GM18526 (cell line): Measurements from ENCODE around the gene IL13.

Experiments
- POLR2A ChIP-seq: IDR thresholded peaks from 3 replicates; pipeline ENCODE4 v1.6.1; 2011; ENCODE audit not compliant: insufficient read length; ENCODE audit errors: extremely low read depth

IL13 gene

DNA sequence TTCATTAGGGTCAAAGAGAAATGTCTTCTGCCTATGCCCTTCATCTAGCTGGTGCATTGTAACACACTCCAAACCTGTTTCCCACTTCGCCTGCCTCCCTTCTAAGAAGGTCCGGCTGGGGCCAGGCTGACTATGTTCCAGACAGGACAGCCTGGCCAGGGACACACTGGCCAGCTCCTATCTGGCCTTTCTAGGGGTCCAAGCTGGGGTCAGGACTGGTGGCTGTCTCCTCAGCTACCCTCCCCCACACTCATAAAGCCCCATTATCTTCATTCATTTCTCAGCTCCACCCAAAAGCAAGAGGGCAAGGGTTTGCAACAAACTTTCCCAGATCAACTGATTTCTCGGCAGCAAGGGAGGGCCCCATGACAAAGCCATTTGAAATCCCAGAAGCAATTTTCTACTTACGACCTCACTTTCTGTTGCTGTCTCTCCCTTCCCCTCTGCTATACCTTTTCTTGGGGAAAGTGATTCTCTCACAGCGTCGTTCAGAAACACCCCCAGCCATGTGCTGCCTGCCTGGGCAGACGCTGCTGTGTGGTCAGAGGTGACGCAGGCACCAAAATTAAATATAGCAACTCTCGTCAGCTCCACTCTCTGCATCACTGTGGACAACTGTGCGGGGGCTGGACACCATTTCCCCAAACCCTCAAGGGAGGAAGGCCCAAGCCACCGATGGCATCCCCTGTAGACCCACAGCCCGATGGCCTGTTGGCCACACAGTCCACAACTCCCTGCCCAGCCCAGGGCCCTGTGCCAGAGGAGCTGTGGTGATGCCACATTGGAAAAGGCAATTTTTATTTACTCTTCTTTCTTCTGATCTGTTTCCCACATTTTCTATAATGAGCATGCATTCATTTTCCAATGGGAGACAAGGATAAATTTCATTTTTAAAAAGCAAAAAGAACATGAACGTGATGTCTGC lies 6.1 kb downstream of the IL13 start:
- peak; percentile 32 for TF ChIP-seq POLR2A

GRCh38 chr5:132664696-132665209 lies 6.8 kb downstream of the IL13 start:
- no peak for TF ChIP-seq POLR2A

- TF ChIP-seq POLR2A: no peak
Observed at GRCh38 chr5:132665574-132666080, 7.7 kb downstream of the IL13 start.

DNA sequence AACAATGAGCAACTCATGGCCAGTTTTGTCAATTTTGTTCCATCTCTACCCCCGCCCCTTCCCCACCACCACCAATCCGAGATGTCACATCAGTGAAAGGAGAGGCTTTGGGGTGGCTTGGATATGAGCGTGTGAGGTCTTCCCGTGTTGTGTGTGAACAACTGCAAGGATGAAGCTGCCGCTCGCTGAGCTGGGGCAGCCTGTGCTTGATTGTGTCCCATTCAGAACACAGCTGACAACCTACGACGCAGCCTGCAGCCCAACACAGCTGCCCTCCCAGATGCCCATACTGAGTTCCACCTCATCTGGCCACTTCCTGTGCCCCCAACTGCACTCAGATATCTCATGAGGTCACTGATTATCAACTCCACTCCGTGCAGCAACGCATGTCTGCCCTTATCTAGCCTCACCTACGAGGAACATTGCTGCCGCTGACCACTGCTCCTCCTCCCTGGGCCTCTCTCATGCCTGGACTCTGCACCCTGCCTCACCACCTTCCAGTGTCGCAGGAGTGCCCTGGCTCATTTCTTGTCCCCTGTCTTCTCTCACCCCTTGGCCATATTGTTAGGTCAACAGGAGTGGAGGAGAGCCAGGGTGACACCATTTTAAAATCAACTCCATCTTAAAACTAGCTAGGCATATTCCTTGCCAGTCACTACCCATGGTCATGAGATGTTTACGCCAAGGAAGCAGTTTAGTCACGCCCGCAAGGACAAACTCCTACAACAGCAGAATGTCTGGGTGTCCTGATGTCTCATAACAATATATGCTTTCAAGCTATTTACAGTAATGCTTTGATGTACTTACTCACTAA lies 8.5 kb downstream of the IL13 start:
- TF ChIP-seq POLR2A: no peak

DNA sequence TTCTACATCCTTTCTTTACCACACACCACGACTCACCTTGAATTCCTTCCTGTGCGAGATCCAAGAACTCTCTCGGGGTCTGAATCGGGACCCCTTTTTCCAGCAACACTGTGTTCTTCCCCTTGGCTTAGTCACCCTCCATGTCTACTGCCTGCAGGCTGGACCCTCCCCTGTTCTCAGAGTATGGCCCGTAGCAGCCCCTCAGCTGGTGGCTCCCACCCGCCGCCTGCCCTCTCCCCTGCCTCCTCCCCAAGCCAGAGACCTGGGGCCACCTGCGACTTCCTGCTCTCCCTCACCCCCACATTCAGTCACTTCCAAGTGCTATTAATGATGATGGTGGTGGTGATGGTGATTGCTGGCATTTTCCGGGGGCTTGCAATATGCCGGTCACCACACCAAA lies 9.3 kb downstream of the IL13 start:
- no peak for TF ChIP-seq POLR2A

GRCh38 chr5:132667761-132668705 lies 10.1 kb downstream of the IL13 start:
- no peak for TF ChIP-seq POLR2A

GRCh38 chr5:132668706-132669454 lies 10.9 kb downstream of the IL13 start:
- TF ChIP-seq POLR2A: no peak

GRCh38 chr5:132669455-132669820 lies 11.5 kb downstream of the IL13 start:
- TF ChIP-seq POLR2A: no peak

DNA sequence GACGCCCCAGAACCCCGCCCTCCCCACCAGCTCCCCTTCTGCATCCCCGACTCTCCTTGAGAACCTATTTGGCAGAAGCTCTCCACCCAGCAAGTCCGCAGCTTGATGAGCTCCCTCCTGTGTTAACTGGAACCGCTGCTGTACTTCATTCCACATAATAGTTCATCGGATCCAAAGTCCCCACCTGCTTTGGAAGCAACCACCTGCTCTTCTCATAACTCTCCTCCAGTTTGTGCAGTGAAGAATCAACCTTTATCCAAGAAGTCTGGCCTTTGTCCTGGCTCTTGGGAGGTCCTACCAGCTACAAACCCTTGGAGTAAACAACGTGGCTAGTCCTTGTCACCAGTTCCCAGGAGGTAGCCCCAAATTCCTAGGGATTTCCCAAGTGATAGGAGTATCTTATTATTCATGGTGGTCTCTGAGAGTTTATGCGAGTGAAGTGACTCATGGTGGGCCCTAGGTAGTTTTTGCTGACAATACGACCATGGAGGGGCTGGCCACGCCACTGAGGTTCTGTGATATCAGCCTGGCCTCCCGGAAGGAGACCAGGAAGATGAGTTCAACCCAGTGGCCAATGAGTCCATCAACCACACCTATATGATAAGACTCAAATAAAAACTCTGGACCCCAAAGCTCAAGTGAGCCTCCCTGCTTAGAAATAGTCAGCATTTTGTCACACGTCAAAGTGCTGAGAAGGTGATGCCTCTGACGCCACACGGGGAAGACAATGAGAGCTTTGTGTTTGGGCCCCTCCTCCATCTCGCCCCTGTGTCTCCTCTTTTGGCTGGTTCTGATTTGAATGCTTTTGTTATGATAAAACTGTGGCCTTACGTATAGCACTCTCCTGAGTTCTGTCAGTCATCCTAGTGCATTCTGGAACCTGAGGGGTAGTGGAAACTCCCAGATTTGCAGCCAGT lies 12.3 kb downstream of the IL13 start:
- no peak for TF ChIP-seq POLR2A

DNA sequence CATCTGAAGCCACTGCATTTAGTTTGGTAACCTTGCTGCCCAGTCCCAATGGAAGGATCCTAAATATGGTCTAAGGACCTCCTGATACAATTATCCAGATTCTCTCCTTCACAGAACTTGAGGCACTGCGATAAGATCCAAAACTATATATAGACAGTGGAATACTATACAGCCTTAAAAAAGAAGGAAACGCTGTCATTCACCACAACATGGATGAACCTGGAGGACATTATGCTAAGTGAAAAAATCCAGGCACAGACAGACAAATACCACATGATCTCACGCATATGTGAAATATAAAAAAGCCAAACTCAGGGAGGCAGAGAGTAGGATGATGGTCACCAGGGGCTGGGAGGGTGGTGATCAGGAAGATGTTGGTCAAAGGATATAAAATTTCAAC lies 13.0 kb downstream of the IL13 start:
- no peak for TF ChIP-seq POLR2A

DNA sequence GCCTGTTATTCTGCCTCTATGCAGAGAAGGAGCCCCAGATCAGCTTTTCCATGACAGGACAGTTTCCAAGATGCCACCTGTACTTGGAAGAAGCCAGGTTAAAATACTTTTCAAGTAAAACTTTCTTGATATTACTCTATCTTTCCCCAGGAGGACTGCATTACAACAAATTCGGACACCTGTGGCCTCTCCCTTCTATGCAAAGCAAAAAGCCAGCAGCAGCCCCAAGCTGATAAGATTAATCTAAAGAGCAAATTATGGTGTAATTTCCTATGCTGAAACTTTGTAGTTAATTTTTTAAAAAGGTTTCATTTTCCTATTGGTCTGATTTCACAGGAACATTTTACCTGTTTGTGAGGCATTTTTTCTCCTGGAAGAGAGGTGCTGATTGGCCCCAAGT lies 15.5 kb downstream of the IL13 start:
- no peak for TF ChIP-seq POLR2A

- peak; percentile 19 for TF ChIP-seq POLR2A
Observed at GRCh38 chr5:132673939-132674630, 16.1 kb downstream of the IL13 start, which contains the start of gene IL4. Gene IL4 (plus strand): TSS chr5:132673989. CDS start chr5:132674051, 62 bp downstream.
